NCI-H2171 treated with DMSO at 0.1 percent for 48 hours (cell line): ENCODE data around the gene ALAD.
"Not testable (repeated sequence)": the region's sequence is repeated elsewhere in the genome, so short reads cannot be mapped to it uniquely, and the experiment has no call there.

Experiments
- DNase-seq: peaks from one replicate; lab custom pipeline; 2025; lab: John Stamatoyannopoulos, UW

The ALAD gene

DNA sequence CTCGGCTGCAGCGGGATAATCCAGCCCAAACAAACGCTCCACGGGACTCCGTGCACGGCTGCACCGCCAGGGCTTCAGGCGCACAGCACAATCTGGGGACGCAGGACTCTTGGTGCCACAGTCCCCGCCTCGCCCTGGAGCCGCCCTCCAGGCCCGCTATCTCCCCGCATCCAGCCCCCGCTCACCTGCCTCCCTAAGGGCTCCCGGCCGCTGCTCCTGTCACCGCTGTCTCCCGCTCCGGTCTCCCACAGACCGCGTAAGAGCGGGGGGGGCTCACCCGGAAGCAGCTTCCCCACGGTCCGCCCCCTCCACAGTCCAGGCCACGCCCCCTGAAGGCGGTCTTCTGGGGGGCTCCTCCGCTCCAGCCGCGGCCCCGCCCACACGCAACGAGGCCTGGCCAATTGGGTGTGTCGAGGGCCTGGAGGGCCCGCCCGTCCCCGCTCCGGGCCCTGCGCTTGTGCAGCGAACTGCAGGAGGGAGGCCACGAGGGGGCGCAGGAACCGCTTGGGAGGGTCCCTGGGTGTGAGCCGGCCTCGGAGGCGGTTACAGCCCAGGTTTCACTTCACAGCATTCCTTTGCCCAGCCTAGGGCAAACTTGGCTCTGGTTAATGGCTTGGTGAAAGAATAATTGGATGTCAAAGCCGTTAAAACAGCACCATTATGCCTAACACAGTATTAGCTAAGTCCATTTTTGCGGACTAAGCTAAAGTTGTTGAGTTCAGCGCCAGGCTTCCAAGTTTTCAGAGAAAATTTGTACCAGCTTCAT is at the start of gene ALAD:
Gene ALAD, minus strand, starts transcription at position 258 of the 766 bp plus-strand sequence. CDS start 7,725 bp downstream, outside the sequence.
- DNase-seq, result peak; percentile 97

DNA sequence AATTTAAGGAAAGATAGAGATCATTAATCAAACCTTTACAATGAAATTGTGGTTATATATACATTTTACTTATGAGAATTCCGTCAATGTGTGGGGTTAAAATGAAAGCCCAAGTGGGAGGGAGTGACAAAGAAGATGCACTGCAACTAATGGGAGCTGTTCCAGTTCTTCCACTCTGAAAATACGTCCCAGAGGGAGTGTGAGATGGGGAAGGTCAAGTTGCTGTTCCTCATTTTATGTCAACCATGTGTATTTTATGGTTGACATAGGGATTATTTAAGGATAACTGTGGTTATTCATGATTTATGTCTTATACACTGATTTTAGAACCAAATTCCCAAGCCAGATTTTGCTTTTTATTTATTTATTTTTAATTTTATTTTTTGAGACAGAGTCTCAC is 48.3 kb upstream of the ALAD start:
- no peak for DNase-seq

DNA sequence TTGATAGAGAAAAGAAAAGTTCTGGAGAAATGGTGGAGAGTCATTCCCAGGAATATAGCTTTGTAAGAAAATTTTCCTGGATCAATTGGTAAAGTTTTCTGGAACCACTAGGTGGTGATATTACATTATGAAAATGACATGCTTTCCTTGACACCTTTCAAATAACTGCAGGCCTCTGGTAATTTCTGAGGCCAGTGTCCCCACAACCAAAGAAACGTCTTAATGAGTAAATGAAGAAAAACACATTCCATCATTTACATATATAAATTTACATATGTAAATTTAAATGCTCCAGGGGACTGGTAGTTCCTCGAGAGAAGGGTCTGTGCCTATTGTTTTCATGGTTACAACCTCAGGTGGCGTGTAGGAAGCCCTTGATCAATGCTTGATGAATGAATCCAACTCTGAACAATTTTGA is 45.2 kb upstream of the ALAD start:
- peak; percentile 57 for DNase-seq

DNA sequence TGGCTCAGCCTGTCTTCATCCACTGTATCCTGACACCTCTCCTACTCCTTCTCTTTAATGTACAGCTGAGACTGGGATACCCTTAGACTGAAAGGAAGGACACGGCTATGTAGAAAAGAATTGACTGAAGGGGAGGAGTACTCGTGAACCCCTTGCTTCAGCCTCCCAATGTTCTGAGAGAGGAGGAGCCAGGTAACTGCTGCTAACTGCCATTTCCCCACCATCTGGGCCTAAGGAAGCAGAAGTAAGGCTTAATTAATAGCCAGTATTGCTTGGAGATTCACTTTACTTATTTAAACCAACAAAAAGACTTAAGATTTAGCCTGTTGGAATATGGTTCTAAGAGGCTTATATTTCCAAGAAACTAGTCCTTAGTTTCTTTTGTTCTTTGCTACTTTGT is 43.7 kb upstream of the ALAD start:
- DNase-seq, result peak; percentile 39

DNA sequence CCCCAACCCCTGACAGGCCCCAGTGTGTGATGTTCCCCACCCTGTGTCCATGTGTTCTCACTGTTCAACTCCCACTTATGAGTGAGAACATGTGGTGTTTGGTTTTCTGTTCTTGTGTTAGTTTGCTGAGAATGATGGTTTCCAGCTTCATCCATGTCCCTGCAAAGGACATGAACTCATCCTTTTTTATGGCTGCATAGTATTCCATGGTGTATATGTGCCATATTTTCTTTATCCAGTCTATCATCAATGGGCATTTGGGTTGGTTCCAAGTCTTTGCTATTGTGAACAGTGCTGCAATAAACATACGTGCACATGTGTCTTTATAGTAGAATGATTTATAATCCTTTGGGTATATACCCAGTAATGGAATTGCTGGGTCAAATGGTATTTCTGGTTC is 36.6 kb upstream of the ALAD start:
- not testable (repeated sequence) for DNase-seq

DNA sequence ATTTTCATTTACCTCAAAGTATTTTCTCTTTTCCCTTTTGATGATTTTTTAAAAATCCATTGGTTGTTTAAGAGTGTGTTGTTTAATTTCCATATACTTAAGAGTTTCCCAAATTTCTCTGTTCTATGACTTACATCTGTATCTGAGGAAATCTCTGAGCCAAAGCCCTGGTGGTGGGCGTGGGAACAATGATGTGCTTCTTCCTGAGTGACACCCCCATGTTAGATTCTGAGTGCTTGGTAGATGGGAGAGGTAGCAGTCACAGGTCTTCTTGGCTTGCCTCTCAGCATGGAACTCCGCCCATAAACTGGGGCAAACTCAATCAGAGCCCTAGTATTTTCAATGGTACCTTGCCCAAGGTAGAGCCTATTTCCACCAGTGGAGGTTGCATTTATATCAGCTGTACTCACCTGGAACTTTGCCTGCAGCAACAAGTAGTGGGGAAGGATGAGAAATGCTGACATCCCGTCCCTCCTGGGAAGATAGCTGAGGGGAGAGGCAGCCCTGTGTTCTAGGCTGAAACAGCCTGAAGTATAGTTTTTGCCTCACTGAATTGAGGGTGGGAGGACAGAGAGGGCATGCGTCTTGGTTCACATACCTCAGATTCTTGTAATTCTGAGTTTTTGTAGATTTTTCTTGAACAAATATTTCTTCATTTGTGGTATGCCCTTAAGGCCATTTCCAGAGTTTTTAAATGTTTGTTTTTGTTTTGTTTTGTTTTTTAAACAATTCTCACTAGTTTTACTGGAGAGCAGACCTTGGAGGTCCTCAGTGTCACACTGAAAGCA is 35.8 kb upstream of the ALAD start:
- DNase-seq, result no peak

DNA sequence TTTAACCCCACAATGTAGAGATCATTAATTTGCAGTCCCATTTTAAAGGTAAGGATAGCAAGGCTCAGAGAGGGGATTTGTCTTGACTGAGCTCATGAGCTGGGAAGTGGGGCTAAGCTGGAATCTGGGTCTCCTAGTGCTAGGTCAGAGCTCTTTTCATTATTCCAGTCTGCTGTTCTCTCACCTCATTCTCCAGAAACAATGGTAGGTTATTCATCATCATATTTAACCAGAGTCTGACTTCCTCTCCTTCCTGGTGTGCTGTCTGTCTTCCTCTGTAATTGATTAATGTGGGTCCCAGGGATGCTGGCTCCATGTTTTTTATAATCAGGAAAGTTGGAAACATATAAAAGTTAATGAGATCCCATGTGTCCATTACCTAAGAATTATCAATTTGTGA is 30.1 kb upstream of the ALAD start:
- no peak for DNase-seq

DNA sequence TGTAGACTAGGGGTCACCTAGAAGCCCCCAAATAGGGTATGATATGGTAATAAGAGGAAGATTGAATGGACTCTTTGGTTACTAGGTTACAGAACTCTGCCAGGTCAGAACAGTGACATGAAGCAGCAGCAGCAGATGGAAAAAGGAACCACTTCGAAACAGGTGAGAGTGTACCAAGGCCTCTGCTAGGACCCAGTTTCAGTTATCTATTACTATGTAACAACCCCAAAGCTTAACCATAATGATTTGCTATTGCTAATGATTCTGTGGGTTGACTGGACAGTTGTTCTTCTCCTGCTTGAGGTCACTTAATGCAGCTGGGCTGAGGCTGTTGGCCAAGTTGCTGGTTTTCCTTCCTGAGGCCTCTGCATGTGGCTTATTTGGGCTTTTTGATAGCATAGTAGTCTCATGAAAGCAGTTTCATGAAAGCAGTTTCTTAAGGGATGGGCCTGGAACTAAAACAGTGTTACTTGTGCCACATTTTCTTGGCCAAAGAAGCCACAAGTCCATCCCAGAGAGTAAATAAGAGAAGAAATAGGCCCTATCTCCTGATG is 27.1 kb upstream of the ALAD start:
- no peak for DNase-seq

DNA sequence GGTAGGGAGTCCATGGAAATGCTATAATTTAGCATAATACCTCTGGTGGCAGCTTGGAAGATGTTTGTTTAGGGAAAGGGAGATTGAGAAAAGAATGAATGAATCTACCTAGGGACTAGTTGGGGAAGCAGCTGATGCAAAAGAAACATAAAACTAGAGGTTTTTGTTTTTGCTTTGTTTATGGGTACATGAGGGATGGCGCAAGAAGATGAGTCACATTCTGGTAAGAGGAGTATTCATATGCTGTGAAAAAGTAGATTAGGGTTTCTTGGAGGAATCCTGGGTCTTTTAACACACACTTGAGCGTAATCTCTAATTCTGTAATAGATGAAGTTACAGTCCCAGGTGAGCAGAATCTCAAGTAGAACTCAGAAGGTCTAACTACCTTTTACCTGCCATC is 26.5 kb upstream of the ALAD start:
- DNase-seq, result no peak

DNA sequence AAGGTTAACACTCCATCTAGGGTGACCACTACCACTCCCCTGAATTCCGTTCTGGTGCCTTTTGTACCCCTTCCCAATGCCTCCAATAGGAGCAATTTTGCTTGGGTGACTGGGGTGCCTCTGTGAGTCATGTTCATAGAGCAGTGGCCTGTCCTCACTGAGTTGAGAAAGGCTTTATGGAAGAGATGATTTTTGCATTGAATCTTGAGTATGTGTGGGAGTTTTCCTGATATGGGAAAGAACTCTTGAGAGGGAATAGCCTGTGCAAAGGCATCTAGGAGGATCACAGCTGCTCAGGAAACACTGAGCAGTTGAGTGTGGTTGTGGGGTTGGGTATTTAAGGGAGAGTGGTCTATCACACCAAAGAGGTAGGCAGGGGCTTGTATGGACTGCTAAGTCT is 25.6 kb upstream of the ALAD start:
- no peak for DNase-seq

DNA sequence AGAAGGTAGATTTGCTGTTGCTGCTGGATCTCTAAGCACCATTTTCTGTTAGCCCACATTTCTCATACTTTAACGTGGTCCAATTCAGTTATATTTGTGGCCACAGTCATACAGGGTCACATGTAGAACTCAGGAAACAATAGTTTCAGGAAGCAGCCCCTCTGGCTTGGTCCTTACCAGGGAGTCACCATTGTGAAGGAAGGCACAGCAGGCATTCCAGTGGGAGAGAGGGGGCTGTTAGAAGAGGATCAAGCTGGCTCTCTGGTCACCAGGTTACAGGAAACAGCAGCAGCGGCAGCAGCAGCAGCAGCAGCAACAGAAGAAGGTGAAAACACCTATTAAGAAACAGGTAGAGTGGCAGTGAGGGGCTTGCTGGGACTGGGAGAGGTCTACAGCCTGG is 24.0 kb upstream of the ALAD start:
- DNase-seq, result no peak

DNA sequence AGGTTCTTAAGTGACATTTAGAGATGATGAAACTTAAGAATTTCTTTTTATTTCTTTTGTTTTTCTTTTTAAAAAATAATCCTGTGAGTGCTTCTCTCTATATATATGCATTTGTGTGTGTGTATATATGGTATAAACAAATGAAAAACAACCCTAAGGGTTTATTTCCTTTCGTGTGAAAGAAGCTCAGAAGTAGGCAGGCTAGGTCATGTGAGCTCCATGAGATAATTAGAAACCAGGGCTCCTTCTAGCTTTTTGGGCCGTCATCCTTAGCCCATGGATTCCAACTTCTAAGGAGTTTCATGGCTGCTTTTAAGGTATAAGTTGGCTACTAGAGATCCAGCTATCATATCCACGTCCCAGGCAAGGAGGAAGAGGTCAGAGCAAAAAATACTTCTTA is 20.6 kb upstream of the ALAD start:
- DNase-seq, result no peak

DNA sequence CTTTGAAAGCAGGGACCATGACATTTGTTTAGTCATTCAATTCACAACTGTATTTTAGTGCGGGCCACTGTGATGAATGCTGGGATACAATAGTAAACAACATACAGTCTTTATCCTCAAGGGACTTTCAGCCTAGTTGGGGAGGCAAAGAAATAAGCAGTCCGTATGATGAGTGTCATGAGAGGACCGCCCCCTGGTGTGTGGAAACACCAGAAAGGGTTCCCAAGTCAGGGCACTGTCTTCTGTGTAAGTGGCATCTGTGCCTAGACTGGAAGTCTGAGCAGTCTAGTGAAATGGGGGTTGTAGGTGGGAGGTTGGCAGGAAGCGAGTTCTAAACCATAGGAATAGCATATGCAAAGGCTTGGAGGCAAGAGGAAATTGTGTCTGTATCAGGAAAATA is 16.3 kb upstream of the ALAD start:
- DNase-seq, result no peak

DNA sequence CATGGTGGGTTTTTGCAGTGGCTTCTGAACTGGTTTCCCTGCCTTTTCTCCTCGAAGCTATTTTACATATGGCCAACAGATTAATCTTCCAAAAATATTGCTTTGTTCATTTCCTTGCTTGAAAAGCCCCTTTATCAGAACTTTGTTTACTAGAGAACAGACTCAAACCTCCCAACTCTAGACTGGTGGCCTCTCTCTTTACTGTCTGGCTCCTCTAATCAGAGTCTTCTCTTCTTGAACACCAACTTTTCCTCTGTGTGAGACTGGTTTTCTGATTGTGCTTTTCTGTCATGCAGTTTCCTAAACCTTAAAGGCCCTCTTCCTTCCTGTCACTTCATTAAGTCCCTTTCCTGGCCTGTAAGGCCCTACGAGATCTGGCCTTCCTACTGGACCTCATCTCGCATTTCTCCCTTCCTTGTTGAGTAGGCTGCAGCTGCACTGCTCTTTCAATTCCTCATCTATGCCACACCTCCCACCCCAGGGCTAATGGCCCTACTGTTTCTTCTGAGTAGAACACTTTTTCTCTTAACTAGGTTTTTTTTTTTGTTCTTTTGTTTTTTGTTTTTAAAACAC is 15.2 kb upstream of the ALAD start:
- DNase-seq, result no peak

DNA sequence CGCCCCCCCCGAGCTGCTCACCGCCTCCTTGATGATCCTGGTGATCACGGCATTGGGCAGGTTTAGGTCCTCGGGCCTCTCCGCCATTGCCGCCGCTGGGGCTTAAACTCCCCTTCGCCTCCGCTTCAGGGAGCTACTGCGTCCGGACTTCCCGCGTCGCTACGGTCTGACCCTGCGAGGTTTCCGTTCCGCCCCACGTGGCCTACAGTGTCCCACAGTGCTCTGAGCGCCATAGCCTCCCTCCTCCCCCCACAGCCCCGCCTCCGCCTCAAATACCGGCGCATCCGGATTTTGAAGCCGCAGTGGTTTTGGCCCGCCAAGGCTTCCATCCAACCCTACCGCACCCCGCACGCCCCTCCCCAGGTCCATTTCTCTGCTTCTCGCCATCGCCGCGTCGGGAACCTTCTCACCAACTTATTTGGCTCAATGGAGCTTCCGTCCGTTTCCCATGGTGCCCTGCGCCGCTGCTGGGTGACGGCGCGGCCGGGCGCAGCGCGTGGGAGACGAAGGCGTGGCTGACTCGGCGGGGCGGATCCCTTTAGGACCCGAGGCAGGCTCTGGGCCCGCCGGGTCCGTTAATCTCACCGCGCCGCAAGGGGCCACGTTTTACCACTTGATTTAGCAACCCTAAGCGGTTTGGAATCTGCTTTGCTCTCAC is 9.3 kb upstream of the ALAD start, which contains the start of the genes C9orf43 and POLE3:
Gene C9orf43, plus strand, starts transcription at position 541 of the 658 bp plus-strand sequence. CDS start 2,747 bp downstream, outside the sequence.
Gene POLE3, minus strand, starts transcription at position 469 of the 658 bp plus-strand sequence. Its CDS starts 382 bp downstream, at position 87.
- DNase-seq, result peak; percentile 98

DNA sequence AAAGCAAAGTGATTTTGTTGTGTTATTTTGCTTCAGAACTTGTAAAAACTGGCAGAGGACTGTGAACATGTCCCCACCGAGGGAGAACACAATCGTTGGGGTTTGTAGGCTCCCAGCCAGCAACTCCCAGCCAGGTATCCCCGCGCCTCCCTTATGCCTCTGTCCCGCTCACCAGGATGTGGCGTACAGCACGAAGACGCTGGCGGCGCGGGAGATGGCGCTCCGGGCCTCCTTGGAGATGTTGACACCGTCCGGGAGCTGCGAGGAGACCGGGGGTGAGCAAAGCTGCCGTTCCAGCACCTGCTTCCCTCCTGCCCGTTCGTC is 8.8 kb upstream of the ALAD start:
- DNase-seq, result no peak

DNA sequence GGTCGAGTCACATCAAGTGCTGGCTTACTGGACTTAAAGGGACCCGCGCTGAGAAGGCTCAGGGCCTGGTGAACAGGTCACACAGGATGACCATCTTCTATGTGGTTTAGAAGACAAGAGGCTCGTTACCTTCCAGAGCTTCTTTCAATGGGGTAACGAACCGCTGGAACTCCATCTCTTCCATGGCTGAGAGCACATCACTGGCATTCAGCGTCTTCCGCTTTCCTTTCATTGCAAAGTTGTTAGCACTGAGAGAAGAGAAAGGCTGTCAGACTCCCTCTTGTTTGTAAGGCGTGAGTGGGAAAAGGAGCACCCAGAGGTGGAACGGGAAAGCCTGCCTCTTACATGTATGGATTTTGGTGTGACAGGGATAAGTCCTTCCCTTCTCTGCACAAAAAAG is 8.4 kb upstream of the ALAD start:
- DNase-seq, result no peak

DNA sequence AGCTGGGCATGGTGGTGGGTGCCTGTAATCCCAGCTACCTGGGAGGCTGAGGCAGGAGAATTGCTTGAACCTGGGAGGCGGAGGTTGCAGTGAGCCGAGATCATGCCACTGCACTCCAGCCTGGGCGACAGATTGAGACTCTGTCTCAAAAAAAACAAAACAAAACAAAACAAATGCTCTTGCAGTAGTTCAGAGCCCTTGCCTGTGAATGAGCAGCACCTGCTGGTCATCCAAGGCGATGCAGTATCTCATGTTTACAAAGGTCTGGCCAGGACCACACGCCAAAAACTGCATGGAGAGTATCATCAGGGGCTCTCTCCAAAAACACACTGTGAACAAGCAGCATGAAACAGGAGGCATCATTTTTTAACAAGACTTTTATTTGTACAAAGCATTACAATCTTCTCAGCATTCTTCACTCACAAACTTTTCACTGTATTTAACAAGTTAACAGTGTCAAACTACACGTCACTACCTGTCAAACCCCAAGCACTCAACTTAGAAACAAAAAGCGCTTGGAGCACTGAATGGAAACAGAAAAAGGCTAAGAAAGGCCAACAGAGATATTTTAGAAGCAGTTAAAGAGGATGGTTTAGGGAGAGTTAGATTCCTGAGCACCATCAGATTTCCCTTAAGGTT is 5.9 kb upstream of the ALAD start:
- peak; percentile 85 for DNase-seq

DNA sequence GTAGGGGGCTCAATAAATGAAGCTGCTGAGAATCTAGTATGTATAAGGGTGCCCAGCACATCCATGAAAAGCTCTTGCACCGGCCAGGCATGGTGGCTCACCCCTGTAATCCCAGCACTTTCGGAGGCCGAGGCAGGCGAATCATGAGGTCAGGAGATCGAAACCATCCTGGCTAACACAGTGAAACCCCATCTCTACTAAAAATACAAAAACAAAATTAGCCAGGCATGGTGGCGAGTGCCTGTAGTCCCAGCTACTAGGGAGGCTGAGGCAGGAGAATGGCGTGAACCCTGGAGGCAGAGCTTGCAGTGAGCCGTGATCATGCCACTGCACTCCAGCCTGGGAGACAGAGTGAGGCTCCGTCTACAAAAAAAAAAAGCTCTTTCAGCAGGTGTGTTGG is 5.3 kb upstream of the ALAD start:
- DNase-seq, result not testable (repeated sequence)

DNA sequence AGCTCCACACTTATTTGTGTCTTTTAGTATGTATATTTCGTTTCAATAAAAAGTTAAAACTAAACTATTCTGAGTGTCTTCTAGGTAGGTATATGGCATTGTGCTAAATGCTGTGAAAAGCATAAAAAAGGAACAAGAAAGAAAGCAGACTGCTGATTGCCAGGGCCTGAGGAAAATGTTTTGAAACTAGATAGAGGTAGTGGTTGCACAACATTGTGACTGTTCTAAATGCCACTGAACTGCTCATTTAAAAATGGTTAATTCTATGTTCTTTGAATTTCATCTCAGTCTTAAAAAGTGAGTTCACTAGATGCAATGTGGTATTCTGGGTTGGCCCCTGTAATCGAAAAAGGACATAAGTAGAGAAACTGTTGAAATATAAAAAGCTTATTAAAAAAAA is 2.6 kb upstream of the ALAD start:
- DNase-seq, result no peak

DNA sequence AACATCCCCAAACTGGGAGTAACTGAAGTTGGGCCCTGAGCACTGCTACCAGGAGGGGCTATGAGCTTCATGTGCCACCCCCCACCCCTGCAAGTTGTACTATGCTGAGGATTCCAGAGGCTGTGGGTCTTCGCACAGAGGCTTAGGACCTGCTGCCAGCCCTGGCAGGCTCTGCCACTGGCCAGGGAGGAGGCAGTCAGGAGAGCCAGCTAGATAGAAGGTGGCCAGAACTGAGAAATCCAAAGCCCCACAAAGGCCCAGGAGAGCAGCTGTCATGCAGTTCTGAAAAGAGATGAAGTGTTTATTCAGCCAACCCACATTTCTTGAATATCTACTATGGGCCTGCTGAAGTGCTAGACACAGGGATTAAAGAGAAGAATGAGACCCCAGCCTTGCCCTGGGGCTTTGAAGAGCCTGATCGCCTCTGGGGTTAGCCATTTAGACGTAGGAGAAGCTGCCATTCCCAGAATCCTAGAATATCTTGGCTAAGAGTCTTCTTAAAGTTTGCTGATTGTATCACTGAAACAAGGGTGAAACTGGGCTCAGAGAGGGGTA is 1.4 kb downstream of the ALAD start:
- DNase-seq, result no peak
